Panc1 (cell line): Measurements from ENCODE around the gene LRRC61.
"Not testable (repeated sequence)": the region's sequence is repeated elsewhere in the genome, so short reads cannot be mapped to it uniquely, and the experiment has no call there.

Experiments used
- SIN3A ChIP-seq: IDR thresholded peaks from 2 replicates; pipeline ENCODE4 v1.6.1; 2012; ENCODE audit warnings: low read depth, mild to moderate bottlenecking, low read length, moderate library complexity, borderline replicate concordance; ENCODE audit not compliant: insufficient read depth
- TCF7L2 ChIP-seq: IDR thresholded peaks from 2 replicates; pipeline ENCODE4 v1.6.1; 2011; ENCODE audit warnings: mild to moderate bottlenecking, low read depth, low read length, inconsistent platforms
- TF ChIP-seq, protein P1 (sequence below): fragments of 450-650 bp; IDR thresholded peaks from 2 replicates; pipeline ENCODE4 v1.5.1; 2017; ENCODE audit warnings: mild to moderate bottlenecking

DNA sequence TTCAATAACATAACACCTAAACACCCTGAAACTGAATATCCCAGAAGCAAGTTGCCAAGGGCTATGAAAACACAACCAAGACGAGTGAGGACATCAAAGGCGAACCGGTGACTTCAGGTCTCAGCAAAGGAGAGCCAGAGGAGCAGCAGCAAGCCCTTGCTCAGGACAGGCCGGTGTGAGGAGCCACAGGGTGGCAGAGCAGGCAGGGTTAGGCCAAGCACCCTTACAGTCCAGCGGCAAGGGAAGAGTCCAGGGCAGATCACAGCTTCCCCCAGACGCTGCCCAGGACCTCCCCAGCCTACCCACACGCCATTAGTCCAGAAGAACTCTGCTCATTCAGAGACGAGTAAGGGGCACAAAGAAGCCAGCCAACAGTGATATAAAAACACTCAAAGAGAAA, 27.5 kb upstream of the LRRC61 start:
- TF ChIP-seq, protein P1, sequence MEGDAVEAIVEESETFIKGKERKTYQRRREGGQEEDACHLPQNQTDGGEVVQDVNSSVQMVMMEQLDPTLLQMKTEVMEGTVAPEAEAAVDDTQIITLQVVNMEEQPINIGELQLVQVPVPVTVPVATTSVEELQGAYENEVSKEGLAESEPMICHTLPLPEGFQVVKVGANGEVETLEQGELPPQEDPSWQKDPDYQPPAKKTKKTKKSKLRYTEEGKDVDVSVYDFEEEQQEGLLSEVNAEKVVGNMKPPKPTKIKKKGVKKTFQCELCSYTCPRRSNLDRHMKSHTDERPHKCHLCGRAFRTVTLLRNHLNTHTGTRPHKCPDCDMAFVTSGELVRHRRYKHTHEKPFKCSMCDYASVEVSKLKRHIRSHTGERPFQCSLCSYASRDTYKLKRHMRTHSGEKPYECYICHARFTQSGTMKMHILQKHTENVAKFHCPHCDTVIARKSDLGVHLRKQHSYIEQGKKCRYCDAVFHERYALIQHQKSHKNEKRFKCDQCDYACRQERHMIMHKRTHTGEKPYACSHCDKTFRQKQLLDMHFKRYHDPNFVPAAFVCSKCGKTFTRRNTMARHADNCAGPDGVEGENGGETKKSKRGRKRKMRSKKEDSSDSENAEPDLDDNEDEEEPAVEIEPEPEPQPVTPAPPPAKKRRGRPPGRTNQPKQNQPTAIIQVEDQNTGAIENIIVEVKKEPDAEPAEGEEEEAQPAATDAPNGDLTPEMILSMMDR, result not testable (repeated sequence)
- TF ChIP-seq SIN3A, TCF7L2: not testable (repeated sequence)
